Activated CD4-positive, CD25-positive, alpha-beta regulatory T cell treated with anti-CD3 and anti-CD28 coated beads, Interleukin-2, amount 50 U/mL, for 16 hours (primary cell): ENCODE results near the gene RDH14.

ENCODE experiments used
- DNase-seq: peaks from one replicate; pipeline ENCODE4 v3.0.0-alpha.2; 2020; ENCODE audit warnings: low read depth, low spot score

Gene RDH14

DNA sequence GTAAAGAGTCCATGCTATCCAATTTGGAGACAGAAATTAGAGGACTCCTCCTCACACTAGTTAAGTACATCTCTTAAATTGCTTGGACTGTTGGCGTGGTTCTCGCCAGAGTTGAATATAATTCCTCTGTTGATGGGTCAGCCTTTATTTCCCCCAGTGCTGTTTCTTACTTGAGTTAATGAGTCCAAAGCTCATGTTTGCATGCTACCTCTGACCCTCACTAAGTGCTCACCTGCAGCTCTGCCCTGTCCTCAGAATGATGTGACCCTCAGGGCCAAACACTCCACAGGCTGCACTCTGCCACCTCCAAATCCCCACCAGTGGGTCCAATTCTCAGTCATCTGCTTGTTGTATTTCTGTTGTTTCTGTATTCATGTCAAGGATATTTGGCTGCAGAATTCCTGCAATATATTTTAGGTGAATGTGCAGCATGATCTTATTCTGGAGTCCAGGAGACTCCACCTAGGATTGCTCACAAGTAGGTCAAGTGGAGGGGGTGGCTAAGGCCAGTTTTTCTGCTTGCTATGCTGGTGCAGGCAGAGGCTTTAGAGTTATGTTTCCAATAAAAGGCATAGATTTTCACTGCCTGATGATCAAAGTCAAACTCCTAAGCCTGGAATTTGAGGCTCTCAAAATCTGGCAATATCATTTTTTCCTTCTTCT lies 37.8 kb downstream of the RDH14 start:
- DNase-seq = no peak

DNA sequence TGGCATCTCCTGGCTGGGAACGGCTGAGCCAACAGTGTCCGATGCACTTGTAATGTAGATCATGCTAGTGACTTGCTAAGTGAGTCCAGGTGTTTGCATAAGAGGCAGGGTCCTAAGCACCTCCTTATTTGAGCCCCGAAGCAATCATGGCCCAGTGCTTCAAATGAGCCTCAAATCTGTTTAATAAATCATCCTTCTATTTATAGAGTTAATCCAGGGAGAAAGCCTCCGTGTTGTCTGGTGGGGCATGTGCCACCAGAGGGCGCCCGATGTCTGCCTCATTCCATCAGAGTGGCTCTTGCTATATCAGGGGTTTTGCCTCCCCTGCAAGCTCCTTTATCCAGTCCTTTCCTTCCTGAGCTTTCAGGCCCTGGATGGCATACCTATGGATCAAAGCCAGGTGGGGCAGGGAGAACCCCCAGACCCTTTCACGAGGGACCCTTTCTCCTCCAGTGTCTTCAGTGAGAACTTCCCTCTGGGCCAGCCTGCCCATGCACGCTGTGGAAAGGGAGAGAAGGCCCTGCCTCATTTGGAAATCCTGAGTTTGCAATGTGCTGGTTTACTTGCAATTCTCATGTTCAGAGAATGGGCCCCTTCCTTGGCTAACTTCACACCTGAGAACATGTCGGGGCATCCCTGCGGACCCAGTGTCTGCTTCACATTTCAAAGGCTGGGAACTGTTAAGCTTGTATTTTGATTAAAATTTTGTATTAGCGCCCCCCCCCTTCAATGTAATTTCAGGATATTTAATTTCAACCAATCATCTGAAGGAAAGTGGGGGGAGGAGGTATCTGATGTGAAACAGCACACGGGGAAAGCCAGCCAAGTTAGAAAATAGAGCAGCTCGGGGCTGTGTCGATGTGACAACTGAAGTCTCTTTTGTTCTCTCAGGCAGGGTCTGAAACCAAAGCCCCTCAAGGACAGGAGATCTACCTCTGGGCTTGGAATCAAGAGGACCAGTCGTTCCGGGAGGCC lies 39.7 kb downstream of the RDH14 start:
- peak; percentile 51 for DNase-seq

DNA sequence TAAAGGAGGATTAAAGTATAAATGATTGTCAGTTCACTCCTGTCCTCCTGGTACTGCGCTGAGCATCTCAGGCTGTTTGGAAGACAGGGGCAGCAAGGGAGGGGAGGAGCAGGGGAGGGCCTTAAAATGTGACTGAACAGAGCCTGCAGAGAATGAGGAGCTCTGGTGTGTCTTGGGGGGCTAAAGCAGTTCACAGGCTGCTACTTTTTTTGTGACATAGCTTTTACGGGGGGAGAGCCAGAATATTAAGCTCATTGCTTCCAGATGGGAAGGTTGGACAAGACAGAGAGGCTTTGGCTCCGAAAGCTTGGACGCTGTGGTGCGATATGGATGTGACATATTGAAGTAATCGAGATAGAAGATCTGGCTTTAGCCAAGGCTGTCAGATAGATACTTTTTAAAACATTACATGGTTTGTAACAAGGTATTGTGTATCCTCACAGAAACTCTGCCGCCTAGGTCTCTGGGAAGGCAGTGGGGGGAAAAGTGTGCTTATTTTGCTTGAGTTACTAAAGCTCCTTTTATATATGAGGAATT lies 40.5 kb downstream of the RDH14 start:
- no peak for DNase-seq

DNA sequence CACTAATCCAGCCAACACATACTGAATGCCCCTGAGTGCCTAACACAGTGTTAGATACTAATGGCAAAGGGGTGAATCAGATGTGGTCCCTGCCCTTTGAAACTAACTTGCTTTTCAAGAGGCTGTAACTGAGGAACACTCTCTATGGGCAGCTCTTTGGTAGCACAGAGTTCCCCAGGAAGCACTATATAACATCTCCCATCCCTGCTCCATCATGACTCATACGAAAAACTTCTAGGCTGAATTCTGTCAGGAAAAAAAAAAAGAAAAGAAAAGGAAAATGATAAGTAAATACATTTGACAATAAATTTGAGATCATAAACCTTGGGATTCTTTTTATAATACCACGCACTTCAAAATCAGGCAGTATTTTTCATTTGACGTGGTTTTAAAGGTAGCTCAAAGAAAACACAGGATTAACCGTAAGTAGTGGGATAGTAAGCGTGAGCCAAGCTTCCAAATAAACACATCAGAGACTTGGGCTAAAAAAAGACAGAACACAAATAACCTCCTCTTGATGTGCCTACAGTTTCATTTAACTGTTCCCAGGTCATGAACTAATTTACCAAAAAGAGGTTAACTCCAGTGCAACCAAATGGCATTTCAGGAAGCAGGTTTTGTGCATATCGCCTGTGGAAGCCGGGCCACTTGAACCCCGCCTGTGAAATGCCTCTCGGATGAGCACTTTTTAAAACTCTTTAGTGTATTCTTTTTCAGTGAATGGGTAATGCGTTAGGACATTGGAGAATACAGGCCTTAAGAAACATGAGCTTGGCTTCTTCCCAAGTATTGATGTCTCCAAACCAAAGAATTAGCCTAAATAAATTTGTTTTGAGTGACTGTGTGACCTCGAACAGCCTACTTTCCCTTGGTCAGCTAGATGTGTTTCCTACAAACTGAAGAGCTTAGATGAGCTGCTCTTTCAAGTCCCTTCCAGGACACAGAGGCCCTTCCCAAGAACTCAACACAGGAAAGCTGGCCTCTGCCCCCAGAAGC lies 42.0 kb downstream of the RDH14 start:
- no peak for DNase-seq

- no peak for DNase-seq
Measured at GRCh38 chr2:18517386-18517785, 43.1 kb downstream of the RDH14 start.

GRCh38 chr2:18516112-18516511 lies 44.3 kb downstream of the RDH14 start:
- DNase-seq = no peak

DNA sequence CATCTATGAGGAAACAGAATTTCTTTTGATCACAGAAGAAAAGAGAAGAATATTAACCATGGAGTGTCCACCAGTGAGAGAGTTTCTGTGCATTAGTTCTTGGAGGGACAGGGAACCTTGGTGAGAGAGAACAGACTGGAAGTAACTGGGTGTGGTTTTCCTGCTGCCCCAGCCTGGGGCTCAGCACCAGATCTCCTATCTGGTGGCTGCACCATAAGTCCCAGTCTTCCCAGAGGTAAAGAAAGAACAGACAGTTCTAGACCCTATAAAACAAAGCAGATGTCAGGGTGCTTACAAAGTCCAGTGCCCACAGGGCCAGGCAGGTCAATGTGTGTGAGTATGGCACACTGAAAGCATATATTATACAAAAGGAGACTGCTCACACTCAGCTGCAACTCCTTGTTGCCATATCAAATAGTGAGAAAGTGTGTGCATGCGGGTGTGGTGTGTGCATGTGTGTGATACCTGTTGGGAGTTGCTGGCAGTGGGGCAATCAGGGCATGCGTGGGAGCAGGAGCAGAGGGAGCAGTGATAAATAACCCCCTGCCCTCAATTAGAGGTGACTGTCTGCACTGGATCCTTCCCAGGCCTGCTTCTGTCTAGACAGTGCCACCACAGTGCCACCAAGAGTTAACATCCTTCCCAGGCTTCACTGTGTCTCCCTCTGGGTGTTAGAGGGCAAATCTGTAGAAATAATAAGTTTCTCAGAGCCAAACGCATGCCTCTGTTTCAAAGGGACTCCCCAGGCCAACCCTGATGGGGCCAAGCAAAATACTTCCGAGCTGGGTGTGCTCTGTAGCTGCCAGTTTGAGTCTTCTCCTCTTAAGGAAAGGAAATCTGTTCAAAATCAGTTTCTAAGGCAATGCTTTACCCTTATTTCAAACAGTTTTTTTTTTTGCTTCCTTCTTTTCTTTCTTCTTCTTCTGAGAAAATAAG lies 45.7 kb downstream of the RDH14 start:
- DNase-seq = no peak

- no peak for DNase-seq
Measured at GRCh38 chr2:18510775-18511174, 49.7 kb downstream of the RDH14 start.

DNA sequence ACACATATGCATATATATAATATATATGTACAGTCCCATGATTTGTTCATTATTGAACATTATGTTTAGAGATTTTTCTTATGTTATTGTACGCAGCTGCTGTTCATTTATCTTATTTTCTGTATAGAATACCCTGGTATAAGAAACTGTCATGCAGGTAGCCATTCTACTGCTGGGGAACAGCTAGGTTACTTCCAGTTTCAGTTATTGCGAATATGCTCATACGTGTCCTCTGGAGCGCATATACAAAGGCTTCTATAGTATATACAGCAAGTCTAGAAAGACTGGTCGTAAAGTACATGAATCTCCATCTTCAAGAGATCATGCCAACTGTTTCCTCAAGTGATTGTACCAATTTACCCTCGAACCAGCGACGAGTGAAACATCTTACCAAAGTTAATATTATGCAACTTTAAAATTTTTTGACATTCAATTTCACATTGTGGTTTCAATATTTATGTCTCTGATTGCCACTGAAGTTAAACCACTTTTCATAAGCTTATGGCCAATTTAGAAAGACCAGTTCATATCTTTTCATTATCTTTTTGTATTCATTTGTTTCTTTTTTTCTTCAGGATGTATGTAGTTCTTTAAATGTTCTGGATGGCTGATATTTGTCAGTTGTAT lies 53.5 kb downstream of the RDH14 start:
- DNase-seq = no peak

DNA sequence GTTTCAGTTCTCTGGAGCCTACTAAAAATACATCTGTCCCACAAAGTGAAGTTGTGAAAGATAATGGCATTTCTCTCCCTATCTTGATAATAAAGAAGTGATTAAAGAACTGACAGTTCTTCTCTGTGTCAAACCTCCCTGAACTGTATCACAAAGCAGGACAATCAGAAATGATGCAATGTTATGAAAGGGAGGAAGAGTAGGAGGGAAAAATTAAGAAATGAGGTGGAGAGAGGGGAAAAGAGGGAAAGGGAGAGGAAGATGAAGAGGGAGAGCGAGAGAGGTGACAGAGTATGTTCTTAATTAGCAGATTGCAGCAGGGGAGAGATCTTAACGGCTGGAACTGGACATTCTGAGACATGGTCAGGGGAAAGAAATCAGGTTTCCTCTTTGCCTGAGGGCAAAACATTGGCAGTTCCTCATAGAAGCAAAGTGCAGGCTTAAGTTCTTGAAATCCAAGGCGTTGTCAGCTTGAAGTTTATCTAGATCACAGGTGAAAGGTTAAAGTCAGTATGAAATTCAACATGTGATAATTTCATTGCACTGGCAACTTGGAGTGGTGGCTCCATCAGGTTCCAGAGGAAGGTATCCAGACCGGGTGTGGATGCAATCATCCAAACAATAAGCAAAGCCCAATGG lies 54.6 kb downstream of the RDH14 start:
- DNase-seq = no peak
